GM21367 (cell line): Measurements from ENCODE around the gene NDUFB3.

Source experiments
- ATAC-seq: cut with Tn5 transposase; IDR thresholded peaks from one replicate; pipeline ENCODE4 v1.9.1; 2021; ENCODE audit not compliant: unreplicated experiment

NDUFB3 gene

GRCh38 chr2:201127570-201127969 lies 55.8 kb downstream of the NDUFB3 start:
- no peak for ATAC-seq

GRCh38 chr2:201128033-201128432 lies 56.2 kb downstream of the NDUFB3 start:
- no peak for ATAC-seq

- ATAC-seq, result no peak
Observed at GRCh38 chr2:201128933-201129505, 57.2 kb downstream of the NDUFB3 start.

- ATAC-seq, result no peak
Observed at GRCh38 chr2:201130524-201131186, 58.9 kb downstream of the NDUFB3 start.

- peak; percentile 29 for ATAC-seq
Observed at GRCh38 chr2:201132518-201132917, 60.7 kb downstream of the NDUFB3 start.
